Forelimb muscle (tissue), 1 donor: Measurements from ENCODE around the gene SERPINB11. TPM values are rescaled to one million over a fixed set of nuclear protein-coding genes. Genes with fewer than 3 reads are reported as not detected.
"Not testable (repeated sequence)": the region's sequence is repeated elsewhere in the genome, so short reads cannot be mapped to it uniquely, and the experiment has no call there.

ENCODE experiments used
- DNase-seq: peaks from one replicate; pipeline ENCODE4 v3.0.0-alpha.2; 2013; ENCODE audit warnings: low read depth
- polyA plus RNA-seq: library from polyadenylated mRNA; unstranded; fragments of 120-200 nt; gene quantifications from one replicate; pipeline ENCODE4 v1.2.1, GENCODE V29; 2013; ENCODE audit not compliant: insufficient read length

The SERPINB11 gene, protein sequence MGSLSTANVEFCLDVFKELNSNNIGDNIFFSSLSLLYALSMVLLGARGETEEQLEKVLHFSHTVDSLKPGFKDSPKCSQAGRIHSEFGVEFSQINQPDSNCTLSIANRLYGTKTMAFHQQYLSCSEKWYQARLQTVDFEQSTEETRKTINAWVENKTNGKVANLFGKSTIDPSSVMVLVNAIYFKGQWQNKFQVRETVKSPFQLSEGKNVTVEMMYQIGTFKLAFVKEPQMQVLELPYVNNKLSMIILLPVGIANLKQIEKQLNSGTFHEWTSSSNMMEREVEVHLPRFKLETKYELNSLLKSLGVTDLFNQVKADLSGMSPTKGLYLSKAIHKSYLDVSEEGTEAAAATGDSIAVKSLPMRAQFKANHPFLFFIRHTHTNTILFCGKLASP
- polyA plus RNA-seq: not detected

DNA sequence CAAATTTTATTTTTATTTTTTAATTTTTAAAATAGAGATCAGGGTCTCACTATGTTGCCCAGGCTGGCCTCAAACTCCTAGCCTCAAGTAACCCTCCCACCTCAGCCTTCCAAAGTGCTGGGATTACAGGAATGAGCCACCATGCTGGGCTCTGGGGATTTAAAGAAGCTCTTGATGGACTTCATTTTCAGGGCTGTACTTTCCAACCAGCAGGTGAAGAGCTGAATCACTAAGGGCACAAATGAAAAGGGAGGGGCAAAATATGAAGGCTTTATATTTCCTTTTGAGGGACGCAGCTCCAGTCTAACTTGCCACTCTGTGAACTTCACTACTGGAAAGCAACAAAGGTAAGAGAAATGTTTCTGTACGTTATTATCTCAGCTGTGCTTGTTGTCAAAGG lies at the start of gene SERPINB11:
Gene SERPINB11, plus strand, starts transcription at position 301 of the 400 bp plus-strand sequence. CDS start 7,234 bp downstream, outside the sequence.
- no peak for DNase-seq

DNA sequence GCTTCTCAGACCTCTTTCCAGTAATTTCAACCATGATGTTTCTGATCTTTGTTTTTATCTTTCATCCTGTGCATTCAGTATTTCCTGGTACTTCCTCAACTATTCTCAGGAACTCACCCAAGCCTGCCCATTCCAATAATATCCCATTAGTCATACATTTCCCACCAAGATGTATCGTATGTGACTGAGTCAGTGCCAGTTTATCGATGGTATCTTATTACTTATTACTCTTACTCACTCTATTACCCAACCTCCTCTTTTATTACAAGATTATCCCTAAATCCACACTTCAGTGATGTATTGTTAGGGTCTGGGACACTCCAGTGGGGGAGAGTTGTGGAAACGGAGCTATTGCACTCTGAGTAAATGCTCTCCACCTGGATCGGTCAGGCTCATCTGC lies 43.8 kb upstream of the SERPINB11 start:
- DNase-seq: not testable (repeated sequence)

DNA sequence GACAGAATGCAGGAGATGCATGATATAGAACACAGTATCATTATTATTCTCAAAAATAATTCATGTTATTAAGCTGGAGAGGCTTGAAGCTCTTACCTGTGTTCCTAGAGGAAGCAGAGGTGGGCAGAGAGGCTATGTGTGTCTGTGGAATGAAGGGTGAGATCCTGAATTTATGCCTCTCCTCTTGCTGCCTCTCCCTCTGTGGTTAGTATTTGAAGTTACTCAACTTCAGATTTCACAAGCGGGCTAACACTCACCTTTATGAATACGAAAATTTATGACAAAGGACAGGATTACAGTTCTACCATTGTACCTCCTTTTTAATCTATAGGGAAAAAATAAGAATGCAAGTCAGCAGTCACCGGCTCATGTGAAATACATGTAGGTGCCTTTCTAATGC lies 41.0 kb upstream of the SERPINB11 start, which contains the start of gene SERPINB3:
Gene SERPINB3, minus strand, starts transcription at position 144 of the 400 bp plus-strand sequence. CDS start 677 bp downstream, outside the sequence.
- DNase-seq: not testable (repeated sequence)

DNA sequence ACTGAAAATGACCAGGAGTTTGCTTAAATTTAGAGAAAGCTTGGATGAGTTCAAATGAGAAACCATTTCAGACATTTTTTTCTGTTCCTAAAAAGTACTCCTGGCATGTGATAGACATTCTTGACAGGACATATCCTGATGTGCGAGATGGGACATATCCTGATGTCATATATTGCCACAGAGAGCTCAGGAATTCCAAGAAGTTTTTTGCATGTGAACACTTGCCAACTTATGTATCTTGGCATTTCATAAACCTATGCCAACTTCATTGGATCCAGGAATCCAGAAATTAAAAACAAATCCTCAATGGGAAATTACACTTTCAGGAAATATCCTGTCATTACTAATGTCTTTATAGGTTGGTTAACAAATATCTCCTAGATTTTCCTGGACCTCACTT lies 38.2 kb upstream of the SERPINB11 start:
- DNase-seq: no peak

DNA sequence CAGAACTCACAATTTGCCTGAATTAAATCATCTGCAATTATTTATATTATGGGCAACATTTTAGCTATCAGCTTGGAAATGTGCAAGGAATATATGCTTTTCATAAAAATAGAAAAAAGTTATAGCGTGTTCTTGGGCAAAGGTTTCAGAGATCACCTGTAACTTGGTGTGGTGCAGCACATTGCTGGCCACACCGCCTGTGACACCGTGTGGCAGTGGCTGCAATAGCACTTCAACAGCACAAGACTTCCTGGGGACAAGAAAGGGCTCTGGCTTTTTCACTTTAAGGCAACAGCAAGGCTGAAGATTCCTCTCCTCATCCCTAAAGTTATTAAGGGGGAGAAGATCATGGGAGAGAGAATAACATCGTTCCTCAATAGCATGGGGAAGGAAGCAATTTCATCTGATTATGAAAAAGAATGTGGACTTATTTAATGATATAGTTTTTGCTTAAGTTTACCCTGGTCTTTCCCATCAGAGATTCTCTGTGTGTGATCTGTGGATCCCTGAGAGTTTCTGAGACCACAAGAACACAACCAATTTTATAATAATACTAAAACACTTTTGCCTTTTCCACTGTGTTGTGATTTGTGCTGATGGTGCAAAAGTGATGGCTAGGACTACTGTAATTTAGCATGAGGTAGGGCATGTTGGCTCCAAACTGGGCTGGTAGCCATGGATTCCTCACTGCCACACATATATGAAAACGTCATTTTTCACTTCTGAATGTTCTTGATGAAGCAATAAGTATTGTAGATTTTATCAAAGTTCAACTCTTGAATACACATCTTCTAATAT lies 26.0 kb upstream of the SERPINB11 start:
- DNase-seq: no peak

DNA sequence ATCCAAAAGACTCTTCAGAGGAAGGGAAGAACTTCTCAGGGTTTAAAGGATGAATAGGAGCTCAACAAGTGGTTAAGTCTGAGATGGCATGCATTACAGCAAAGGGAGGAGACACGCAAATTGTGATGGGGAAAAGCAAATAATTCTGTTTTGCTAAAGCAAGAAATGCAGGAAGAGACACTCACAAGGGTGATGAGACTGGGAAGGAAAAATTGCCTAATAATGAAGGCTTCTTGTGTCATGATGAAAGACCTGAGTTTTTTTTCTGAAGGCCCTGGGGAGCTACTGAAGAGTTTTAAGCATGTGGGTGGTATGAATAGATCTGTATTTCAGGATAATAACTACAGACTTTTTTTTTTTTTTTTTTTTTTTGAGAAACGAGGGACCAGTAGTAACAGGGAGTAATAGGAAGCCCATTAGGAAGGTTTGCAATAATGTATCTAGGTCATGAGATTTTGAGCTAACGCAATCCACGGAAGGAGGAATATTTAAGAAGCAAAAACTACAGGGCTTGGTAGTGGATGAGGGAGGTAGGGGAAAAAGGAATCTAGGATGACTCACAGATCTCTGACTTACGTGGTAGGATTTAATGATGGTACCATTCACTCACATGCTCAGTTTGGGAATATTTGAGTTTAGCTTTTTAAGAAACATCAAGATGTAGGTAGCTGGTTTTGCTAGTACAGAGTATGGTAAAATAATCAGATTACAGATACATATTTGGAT lies 25.1 kb upstream of the SERPINB11 start:
- no peak for DNase-seq

DNA sequence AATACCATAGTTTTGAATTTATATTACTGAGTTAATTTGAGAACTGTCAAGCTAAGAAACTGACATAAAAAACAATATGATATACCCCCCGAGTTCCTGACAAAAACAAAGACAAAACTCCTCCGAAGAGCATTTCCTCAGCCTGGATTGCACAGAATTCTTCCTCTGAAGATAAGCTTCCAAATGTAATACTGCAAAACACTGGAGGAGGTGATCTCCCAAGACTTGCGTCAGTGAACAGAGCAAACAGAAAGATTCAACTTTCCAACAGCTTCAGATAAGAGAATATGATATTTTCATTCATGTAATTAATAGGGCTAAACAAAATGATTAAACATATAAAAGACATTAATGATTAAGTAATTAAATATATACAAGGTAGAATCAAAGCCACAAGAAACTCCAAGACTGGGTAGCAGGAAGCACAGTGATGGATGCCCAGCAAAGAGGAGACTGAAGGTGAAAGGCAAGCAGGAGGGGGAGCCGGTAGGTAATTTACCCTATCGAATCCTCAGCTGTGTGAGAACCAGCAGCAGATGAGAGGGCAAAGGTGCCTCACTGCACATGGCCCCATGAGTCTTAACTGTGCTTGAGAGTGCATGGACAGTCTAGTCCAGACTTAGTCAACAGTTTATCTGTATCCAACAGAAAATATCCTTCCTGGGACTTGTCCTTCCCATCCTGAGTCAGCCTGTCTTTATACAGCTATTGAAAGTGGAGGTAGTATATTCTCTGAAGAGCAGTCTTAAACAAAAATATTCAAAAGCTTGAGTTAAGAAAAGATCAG lies 22.7 kb upstream of the SERPINB11 start:
- DNase-seq: no peak

DNA sequence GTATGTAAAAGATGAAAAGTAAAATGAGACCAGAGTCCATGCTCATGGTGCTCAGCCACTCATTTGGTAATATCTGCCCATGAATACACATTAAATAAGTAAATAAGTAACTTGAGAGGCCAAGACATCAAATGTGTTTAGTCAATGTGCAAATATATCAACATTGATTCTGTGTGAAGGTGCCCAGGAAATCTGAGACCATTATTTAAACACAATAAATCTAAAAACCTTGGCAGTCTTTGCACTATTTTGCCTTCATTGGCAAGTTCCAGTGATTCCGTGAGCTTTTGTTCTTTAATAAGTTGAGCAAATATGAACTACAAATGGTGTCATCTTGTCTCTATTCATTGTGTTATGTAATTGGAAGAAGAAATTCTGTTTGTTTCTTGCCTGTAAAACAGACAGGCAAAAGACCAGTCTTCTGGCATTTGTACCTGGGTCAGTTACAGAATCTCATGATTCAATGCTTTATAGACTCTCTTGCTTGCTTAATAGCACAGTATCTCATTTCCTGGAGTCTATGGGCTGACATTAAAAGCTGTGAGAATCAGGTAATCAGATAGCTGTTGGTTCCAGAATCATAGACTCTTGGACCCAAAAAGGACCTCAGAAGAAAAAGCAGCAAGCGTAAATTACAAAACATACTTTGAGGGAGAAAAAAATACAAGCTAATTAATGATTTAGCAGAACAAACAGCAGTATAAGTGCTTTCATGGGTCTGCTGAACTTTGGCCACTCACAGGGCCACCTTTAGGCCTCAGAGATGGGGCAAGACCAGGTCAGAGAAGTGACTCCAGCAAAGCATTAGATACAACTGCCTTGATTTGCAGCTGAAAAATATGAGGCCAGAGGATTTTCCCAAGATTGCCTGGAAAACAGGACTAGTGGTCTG lies 21.1 kb upstream of the SERPINB11 start:
- DNase-seq: no peak

DNA sequence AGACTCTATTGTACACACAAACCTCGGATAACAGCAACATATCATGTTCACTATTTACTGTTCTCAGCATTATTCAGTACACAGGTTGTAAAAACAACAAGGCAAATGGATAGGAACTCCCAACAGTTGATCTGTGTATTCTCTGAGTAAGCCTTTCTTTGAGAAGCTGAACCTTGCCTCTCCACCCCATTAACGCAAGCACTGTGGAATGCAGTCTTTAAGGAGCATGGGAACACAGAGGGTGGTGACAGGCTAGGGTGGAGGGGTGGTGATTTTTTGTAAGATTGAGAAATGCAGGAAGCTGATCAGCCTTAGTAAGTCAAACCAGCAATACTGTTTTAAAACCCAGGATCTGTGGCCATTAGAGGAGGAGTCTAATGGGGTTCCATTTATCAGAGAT lies 19.6 kb upstream of the SERPINB11 start:
- no peak for DNase-seq

DNA sequence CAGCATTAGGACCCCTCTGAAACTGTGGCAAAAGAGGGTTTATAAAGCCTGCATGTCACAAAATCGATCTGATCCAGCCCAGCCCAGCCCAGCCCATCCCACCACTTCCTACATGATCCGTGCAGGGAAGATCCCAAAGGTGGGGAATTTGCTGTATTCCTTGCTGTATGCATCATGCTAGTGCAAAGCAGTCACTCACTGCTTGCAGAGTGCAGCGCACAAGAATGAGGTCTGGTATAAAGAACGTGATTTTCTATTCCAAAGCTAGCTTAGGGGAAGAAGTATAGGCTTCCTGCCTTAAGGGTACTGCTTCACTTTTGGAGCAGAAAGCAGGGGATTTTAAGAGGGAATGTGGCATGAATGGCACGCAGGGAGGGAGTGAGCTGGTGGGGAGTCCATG lies 18.9 kb upstream of the SERPINB11 start:
- DNase-seq: no peak

DNA sequence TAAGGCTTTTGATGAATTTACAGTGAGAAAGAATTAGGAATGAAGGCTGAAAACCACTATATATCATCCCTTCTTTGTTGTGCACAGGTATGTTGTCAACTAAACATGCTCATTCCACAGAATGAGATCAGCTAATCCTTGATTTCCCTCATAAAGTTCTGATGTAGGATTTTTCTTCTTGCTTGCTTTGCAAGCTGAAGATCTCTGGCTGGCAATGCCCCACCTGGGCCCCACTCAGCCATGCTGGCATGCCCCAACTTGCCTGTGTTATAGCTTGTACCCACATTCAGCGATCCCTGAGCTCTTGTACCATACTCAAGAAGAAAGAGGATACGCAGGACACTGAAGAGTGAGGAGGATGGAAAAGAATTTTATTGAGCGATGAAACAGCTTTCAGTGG lies 18.0 kb upstream of the SERPINB11 start:
- DNase-seq: no peak

DNA sequence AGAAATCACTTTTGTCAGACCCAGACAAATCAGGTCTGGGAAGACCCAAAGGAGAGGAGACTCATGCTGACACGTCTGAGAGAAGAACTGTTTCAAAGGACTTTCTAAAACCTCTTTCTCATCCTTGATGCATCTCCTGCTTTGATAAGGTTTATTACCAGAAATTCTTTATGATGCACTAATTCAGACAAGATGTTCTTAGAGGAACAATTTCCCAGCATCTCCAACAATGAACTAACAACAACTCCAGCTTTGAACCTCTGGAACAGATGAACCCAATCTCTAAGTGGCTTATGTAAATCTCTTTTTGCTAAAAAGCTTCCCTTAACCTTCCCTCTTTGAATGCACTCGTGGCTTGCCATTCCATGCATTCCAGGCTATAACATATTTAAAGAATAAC lies 15.9 kb upstream of the SERPINB11 start:
- DNase-seq: no peak

DNA sequence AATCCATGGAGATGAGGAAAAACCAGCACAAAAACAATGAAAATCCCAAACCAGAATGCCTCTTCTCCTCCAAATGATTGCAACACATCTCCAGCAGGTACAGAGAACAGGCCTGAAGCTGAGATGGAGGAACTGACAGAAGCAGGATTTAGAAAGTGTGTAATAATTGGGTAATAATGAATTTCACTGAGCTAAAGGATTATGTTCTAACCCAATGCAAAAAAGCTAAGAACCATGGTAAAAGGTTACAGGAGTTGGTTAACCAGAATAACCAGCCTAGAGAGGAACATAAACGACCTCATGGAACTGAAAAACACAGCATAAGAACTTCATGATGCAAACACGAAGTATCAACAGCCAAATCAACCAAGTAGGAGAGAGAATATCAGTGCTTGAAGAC lies 13.7 kb upstream of the SERPINB11 start:
- no peak for DNase-seq

DNA sequence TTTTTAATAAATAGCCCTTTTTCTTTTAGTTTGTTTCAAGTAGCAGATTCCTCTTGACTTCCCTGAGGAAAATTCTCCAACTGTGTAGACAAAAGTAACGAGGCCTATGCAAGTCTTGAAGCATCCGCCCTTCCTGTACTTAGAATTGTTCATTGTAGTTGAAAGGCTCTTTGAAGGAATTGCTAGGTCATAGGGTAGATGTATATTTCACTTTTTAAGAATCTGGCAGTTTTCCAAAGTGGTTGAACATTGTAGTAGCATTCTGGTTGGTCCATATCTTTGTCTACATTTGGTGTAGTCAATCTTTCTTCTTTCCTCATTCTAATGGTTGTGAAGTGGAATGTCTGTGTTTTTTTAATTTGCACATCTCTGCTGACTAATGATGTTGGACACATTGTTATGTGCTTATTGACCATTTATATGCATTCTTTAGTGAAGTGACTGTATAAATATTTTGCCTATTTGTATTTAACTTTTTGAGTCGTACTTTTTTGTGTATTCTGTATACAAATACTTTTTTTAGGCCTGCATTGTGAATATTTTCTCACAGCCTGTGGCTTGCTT lies 5.6 kb upstream of the SERPINB11 start:
- no peak for DNase-seq

DNA sequence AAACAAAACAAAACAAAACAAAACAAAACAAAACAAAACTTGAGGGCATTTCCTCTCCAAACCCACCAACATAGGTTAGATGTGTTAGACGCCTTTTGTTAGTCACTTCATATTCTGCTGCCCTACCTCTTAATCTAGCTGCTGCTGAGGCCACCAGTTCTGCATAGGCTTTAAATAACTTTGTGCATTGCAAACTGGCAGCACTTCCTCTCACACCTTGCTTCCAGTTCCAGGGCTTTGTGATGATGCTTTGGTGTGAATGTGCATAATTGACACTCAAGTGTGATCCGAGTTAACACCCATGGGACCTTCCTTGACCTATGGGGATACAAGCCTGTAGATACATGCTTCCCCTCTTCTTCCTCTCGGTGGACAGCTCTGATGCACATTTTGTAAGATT lies 2.3 kb upstream of the SERPINB11 start:
- DNase-seq: no peak

DNA sequence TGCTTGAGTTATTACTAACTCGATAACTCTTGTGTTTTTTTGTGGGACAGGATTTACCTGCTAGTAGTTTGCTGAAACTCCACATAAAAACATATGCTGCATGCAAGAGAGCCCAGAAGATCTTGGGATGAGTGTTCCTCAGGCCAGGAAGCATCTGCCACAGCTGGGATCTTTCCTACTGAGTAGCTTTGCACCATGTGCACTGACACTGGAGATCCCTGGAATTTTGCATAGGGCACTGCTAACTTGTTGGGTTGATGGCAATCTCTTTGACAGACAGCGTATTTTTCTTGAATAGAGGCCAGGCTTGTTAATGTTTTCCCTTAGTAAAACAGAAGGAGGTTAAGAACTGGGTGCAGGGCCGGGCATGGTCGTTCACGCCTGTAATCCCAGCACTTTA lies 808 bp upstream of the SERPINB11 start:
- no peak for DNase-seq

DNA sequence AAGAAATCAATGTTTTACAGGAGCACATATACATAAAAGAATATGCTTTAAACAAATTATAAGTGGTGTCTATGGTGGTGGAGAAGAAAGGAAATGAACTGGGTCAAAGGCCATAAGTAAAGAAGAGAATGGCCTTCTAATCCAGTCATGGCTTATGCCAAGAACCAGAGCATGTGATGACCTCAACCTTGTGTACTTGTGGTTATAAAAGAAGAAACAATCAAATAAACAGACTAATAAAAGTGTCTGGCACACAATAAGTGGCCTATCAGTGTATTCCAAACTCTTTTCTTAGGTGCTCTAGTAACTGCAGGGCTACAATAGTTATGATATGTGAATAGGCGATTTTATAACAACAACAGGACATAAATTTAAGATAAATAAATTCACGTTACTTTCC lies 2.6 kb downstream of the SERPINB11 start:
- no peak for DNase-seq

DNA sequence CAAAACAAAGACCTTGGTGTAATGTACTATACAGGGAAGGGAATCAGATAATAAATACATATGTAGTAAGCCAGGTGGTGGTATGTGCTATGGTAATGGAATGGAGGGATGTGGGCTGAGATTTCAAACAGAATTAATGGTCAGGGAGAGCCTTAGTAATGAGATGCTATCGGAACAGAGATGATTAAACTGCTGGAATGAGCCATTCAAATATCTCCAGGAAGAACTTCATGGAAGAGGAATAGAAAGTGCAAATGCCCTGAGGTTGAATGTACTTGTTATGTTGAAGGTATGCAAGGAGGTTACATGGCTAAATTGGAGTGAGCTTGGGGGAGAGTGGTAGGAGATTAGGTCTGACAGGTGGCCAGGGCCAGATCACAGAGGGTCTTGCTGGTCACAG lies 5.1 kb downstream of the SERPINB11 start:
- DNase-seq: no peak

DNA sequence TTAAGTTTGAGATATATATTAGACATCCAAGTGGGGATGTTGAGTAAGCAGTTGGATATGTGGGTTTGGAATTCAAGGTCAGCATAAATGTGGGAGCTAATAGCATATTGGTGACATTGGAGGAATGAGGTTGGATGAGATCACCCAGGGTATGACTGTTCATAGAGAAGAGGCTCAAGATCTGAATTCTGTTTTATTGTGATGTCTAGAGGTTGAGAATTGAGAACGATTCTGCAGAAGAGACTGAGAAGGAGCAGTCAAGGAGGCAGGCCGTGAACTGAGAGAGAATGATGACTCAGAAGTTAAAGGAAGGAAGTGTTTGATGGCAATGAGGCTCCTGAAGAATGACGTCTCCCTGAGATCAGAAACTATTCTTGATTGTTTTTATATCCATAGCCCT lies 5.9 kb downstream of the SERPINB11 start:
- no peak for DNase-seq
